NCI-H748 (cell line): Measurements from ENCODE around the gene ABCB11.
"Not testable (repeated sequence)": the region's sequence is repeated elsewhere in the genome, so short reads cannot be mapped to it uniquely, and the experiment has no call there.

Source experiments
- DNase-seq: peaks from one replicate; lab custom pipeline; 2025; ENCODE audit not compliant: unreplicated experiment; lab: John Stamatoyannopoulos, UW

The ABCB11 gene

DNA sequence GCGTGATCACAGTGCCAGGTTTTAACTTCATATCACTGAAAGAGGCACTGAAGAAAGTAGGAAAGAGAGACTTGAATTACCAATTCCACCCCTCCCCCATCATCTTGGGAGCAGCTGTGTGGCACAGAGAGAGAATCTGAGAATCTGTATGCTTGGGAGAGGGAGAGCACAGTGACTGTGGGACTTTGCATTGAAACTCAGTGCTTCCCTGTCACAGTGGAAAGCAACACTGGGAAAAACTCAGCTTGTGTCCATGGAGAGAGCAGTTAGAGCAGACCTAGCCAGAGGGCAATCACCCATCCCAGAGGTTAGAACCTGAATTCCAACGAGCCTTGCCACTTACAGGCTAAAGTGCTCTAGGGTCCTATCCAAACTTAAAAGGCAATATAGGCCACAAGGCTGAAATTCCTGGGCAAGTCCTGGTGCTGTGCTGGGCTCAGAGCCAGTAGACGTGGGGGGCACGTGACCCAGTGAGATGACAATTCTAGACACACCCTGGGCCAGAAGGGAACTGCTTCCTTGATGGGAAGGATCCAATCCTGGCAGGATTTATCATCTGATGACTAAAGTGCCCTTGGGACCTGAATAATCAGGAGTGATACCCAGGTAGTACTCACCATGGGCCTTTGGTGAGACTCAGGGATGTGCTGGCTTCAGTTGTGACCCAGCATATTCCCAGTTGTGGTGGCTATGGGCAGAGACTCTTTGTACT lies 15.5 kb upstream of the ABCB11 start:
- DNase-seq: no peak

DNA sequence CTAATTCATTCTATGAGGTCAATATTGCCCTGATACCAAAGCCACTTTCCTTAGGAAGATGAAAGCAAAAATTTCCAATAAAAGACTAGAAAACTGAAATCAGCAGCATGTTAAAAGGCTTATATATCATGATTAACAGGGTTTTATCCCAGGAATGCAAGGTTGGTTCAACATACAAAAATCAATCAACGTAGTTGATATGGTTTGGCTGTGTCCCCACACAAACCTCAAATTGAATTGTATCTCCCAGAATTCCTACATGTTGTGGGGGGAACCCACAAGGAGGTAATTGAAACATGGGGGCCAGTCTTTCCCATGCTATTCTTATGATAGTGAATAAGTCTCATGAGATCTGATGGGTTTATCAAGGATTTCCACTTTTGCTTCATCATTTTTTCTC lies 11.7 kb upstream of the ABCB11 start:
- no peak for DNase-seq

DNA sequence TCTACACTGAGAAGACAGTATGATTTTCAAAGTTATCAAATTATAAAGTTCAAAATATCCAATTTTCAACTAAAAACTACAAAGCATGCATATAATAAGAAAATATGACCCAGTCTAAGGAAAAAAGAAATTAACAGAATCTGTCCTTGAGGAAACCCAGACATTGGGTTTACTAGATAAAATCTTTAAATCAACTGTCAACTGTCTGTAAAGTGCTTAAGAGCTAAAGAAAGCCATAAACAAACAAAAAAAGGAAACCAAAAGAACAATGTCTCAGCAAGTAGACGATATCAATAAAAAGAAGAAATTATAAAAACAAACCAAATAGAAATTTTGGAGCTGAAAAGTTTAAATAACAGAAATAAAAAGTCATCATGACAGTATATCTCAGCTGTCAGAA lies 10.5 kb upstream of the ABCB11 start:
- DNase-seq: no peak

DNA sequence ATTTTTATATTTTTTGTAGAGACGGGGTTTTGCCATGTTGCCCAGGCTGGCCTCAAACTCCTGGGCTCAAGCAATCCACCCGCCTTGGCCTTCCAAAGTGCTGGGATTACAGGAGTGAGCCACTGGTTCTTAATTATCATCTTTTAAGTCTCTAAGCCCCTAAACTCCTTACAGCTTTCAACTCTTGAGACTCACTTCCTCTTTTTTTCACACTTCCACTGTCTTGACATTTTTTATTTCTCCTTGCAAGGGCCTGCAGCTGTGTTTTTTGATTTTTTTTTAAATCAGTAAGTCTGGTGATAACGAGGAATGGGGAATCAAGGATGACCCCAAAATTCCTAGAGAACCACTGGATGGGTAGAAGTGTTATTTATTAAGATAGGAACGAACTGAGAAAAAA lies 8.6 kb upstream of the ABCB11 start:
- DNase-seq: no peak

DNA sequence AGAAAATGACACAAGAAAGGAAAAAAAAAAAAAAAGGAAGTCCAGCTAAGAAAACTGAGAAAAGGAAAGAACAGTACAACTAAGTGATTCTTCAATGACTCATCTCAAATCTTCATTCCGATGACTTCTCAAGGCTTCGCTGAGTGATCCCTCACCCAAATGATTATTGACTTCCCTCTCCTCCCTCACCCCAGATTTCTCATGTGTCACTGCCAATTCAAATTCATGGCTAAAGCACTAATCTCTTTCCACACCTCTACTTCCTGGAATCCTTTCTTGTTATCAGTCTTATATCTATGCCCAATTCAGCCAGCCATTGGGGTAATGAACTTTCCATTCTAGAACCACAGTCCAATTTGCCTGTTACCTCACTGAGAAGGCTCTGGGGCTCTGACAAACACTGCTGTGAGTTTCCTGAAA lies 7.2 kb upstream of the ABCB11 start:
- no peak for DNase-seq

DNA sequence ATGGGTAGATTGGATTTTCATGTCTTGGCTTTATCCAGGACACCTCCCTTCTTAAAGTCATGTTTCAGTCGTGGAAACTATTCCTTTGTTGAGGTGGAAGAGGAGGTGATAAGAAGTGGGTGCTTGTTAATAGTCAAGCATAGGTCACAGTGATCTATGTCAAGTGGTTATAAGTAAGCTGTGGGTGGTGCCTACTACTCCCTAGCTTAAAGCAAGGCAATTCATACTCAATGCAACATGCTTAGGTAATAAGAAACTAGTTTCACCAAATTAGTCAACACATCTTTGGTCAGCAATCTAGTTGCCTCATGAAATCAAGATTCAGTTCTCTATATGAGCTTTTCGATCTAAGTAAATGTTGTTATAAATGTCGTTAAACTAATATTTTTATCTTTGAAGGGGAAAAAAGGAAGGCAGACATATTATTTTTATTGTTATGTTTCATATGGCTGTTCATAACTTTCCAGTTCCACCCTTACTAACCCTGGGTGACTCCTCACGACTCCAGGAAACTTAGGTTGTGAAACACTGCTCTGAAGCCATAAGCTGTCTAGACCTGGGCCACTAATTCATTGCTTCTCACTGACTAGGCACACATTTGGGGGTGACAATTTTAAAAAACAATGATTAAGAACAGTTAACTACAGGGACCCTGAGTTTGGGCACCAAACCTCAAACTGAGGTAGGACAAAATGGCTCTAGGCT lies 5.8 kb upstream of the ABCB11 start:
- DNase-seq: no peak

DNA sequence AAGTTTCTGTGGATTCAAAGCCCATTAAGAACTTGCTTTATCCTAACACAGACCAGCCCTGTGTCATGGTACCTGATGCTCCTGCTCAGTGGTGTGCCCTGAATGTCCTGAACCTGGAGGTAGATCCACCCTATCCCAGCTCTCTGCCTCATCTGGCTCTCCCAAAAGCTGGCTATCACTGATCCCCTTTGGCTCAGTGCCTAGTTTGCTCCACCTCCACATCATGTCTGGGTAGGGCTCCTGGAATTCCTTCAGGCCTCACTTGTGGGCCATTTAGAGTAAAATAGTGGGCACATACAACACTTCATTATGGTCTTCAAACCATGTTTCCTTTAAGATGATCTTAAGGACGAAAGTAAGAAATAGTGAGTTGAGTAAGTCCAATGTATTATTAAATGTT lies 4.8 kb upstream of the ABCB11 start:
- DNase-seq: no peak

DNA sequence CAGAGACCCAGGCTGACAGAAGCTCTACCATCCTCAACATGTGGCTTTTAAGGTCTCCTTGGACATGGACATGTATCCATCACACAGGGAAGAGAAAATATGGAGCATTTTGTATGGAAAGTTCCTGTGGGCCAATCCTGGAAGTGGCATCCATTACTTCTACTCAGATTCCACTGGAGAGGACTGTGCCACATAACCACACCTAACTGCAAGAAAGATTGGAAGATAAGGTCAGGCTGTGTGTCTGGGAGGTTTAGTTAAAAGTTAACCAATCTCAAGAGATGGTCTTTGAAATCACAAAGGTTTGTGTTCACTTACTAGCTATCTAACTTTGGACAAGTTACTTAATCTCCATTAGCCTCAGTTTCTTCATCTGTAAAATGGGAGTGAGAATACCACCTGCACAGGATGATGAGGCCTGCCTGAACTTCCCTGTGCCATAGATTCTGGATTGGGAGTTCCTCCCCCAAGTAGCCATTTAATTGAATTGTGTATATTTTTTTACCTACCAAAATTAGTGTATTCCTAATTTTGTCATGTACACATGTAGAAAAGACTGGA lies 3.9 kb upstream of the ABCB11 start:
- no peak for DNase-seq

DNA sequence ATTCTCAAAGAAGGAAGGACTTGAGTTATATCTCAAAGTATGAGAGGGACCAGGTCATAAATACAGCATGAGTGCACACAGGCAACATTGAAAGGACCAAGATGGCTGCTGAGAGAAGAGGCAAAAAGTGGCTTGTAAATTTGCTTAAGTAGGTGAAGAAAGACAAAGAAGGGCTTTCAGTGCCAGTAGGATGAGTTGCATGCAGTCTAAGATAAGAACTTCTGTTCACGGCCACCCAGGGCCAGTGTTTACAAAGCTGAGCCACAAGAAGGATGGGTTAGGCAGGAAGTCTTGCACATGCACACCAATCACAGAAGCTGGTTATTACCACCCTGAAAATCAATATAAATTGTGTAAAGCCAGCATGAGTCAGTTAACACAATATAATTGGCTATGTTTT lies 3.1 kb upstream of the ABCB11 start:
- no peak for DNase-seq

DNA sequence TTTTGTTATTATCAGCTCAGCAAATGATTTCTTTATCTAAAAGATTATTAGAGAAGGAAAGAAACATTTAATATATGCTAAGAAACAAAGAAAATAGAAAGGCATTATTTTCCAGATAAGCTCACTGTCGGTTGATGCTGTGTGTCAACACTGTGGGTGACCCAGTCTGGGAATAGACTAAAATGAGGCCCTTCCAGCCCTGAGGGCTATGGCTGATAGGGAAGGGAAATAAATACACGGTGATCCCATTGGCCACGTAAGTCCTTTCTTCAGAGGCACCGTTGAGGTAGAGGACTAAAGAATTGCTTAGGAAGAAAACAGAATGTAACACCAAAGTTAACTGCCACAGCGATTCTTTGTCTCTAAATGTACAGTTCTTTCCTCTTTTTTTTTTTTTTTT lies 1.8 kb downstream of the ABCB11 start:
- DNase-seq: no peak

DNA sequence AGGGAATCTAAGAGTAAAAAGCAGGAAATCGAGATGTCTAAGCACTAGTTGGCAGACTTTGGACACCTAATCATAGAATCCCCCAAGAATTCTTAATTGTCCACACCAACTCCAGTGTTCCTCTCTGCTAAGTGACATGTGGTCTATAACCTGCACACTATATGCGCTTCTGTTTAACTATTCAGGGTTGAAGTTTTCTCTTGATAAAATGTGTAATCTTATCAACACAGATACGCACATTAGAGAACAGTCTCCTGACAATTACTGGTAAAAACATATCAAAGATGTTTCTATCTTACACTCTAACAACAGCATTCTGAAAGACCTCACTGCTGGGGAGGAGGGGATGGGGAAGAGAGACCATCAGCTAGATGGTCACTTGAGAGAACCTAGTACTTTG lies 3.9 kb downstream of the ABCB11 start:
- DNase-seq: no peak

DNA sequence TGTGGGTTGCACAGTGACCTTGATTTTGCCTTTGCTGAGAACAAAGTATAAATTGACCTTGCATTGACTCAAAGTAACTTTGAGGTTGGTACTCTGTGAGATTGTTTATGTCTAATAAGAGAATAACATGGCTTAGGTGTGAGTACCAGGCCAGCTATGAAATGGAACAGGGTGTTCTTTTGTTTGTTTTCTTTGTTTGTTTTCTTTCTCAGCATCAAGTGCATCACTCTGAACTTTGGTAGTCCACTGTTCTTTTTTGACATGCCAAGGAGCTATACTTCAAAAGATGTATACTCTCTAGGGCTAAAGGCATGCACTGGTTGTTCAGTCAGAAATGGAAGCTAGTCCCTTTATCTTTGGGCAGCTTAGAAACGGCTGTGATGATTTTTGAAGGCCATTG lies 5.1 kb downstream of the ABCB11 start:
- DNase-seq: no peak

DNA sequence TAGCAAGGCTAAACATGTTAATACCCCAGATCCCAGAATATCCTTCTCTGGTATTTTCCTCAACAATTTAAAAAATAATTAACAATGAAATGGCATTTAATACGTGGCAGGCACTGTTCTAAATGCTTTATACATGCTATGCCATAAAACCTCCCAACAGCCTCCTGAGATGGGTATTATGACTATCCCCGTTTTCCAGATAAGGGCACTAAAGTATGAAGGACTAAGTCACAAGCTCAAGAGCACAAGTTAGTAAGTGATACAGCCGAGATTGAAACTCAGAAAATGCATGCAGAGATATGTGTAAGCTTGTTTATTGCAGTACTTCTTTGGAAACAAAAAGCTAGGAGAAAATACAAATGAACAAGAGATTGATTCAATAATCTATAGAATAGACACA lies 8.0 kb downstream of the ABCB11 start:
- DNase-seq: no peak

DNA sequence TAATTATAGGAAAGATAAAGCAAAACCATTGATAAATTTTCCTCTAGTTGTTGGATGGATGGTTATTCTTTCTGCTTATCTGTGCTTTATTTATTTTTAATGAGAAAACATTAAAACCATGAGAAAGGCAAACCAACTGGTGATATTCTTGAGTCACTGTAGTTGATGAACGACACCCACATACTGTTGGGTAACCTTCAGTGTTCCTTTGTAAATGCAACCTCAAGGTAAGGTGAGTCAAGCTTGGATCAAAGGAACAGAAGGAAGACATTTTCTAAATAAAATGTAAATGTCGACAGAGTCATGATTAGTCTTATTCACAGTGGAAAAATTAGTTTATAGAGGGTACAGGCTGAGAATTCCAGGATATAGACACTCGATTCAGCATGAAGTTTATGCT lies 12.7 kb downstream of the ABCB11 start:
- DNase-seq: no peak

DNA sequence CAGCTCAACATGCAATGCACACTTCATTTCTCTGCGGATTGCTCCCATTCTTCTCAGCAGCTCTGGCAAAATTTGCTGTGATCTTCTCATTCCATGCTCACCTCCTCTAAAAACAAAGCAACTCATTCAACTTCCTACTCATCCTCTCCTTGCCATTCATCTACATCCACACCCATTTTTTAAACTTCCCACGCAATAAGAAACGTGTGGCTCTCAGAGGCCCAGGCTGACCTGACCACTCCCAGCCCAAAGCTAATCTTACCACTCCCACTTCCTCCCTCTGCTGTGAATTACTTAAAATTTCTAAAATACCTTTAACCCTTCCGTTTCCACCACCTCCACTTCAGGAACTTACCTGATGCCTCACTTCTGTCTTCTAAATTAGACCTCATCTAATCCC lies 15.2 kb downstream of the ABCB11 start:
- no peak for DNase-seq

DNA sequence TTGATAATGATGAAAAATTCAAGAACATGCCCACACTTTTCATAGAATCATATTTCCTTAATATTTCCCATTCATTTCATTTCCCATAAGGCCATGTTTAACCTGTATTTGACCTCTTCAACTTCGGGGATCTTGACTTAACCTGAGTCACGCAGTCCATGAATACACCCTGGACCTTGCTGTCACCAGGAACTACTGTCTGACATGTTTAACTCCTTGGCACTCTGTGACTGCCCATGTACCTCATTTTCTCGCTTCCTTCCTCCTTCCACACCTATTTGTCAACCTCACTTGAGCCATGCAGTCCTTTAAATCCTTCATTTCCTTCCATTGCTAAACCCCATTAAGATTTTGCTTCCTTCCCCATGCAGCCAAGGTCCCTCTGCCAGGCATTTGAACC lies 16.3 kb downstream of the ABCB11 start:
- no peak for DNase-seq

DNA sequence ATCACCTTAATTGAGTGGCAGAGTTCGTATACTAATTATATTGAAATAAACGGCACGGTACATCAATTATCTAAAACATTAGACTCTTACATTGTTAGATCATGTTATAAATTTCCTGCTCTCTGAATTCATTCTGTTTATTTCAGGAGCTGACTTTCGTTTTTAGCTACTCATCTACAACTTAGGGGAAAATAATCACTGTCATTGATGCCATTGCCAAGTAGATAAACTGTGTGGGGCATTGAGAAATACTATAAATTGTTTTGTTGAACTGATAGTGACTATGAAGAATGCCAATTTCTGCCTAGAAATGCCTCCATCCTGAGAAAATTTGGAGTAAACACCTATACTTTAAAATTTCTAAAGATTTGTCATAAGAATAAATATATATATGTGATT lies 17.5 kb downstream of the ABCB11 start:
- no peak for DNase-seq

DNA sequence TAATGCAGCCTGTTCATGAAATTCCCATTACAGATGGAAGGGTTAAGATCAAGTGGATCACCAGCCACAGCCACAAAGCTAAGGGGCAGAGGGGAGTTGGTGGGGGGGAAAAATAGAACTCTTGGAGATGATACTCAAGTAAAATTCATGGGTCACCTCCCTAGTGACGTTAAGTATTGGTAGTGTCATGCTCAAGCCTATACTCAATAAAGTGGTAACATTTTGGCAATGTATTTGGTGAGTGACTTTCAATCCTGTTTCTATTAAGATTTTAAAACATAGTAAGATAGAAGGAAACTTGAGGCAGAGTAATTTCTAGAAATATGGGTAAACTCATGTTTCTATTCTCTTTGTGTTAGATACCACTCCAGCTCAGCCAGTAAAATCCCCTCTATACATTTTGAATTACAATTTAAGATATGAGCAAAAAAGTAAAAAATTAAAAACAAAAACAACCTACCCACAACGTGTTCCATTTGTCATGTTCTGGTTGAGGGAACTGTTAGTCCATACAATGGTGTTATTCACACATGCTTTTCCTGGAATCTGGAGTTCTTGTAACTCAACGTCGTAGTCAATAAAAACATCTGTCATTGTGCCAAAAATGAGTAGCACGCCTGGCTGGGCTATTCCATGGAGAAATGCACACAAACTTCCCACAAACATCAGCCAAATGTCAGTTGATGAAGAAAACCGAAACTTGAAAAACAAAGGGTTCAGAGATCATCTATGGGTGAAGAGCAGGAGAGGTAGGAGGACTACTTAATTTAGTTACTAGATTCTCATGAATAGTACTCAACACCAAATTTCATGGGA lies 18.1 kb downstream of the ABCB11 start:
- no peak for DNase-seq

DNA sequence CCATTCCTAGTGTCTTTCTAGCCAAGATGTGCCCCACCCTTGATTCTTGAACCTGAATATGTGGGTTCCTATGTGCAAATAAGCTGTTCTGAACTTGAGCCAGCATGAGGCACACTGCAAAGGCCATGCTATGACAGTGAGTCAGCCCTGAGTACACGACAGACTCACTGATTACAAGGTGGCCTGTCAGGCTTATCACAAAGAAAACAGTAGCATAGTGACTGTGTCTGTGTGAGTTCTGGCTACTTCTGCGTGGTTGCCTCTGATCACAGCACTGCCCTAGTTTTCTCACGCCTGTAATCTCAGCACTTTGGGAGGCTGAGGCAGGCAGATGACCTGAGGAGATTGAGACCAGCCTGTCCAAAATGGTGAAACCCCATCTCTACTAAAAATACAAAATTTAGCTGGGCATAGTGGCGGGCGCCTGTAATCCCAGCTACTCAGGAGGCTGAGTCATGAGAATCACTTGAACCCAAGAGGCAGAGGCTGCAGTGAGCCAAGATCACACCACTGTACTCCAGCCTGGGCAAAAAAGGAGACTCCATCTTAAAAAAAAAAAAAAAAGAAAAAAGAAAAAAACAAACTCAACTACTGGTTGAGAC lies 18.8 kb downstream of the ABCB11 start:
- DNase-seq: not testable (repeated sequence)

DNA sequence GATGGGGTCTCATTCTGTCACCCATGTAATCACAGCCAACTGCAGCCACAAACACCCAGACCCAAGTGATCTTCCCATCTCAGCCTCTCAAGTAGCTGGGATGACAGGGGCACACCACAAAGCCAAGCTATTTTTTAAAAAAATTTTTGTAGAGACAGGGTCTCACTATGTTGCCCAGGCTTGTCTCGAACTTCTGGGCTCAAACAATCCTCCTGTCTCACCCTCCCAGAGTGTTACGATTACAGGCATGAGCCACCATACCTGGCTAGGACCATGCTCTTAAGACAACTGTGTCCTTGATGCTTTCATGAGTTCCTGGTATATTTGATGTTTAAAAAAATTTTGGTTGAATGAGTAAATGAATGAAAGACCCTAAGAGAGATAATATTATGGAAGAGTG lies 19.4 kb downstream of the ABCB11 start:
- no peak for DNase-seq
